Activated T-helper 2 cell treated with anti-CD3 and anti-CD28 coated beads, Interferon-gamma antibody, Interleukin-2, Interleukin-4, amounts not matched to agents 10 μg/mL and 5 μg/mL and 100 μg/mL, durations not matched to agents 14 hours and 24 hours and 36 hours (primary cell): Measurements from ENCODE around the gene RANBP10. TPM values are rescaled to one million over a fixed set of nuclear protein-coding genes. Genes with fewer than 3 reads are reported as not detected.
A peak's percentile ranks its signal among the peaks of the same experiment; 100 is the strongest.
"Not testable (repeated sequence)": the region's sequence is repeated elsewhere in the genome, so short reads cannot be mapped to it uniquely, and the experiment has no call there.

Experiments
- DNase-seq: peaks from one replicate; pipeline ENCODE4 v3.0.0; 2021; ENCODE audit warnings: low spot score
- H3K27ac Mint-ChIP-seq: one replicate; pipeline ENCODE4 v1.8.0; 2021; ENCODE audit warnings: mixed read lengths
- H3K27me3 Mint-ChIP-seq: one replicate; pipeline ENCODE4 v1.8.0; 2021; ENCODE audit warnings: low read depth, mixed read lengths
- H3K36me3 Mint-ChIP-seq: one replicate; pipeline ENCODE4 v1.8.0; 2021; ENCODE audit warnings: low read depth, mixed read lengths
- H3K4me1 Mint-ChIP-seq: one replicate; pipeline ENCODE4 v1.8.0; 2021; ENCODE audit warnings: low read depth, mixed read lengths
- H3K4me3 Mint-ChIP-seq: one replicate; pipeline ENCODE4 v1.8.0; 2021; ENCODE audit warnings: low read depth, mild to moderate bottlenecking, moderate library complexity, mixed read lengths
- H3K9me3 Mint-ChIP-seq: one replicate; pipeline ENCODE4 v1.8.0; 2021; ENCODE audit warnings: mixed read lengths
- intact Hi-C: fragments of 100-400 bp; cut with micrococcal nuclease; formaldehyde crosslinking; loops from one replicate; pipeline ENCODE4 v1.15.1; 2023
- total RNA-seq: library from RNA; stranded (reverse); gene quantifications from 2 replicates; pipeline ENCODE4 v1.2.3, GENCODE V29; 2022

The RANBP10 gene
- total RNA-seq, 1 donor from 2014 or later, result 17.3 TPM

DNA sequence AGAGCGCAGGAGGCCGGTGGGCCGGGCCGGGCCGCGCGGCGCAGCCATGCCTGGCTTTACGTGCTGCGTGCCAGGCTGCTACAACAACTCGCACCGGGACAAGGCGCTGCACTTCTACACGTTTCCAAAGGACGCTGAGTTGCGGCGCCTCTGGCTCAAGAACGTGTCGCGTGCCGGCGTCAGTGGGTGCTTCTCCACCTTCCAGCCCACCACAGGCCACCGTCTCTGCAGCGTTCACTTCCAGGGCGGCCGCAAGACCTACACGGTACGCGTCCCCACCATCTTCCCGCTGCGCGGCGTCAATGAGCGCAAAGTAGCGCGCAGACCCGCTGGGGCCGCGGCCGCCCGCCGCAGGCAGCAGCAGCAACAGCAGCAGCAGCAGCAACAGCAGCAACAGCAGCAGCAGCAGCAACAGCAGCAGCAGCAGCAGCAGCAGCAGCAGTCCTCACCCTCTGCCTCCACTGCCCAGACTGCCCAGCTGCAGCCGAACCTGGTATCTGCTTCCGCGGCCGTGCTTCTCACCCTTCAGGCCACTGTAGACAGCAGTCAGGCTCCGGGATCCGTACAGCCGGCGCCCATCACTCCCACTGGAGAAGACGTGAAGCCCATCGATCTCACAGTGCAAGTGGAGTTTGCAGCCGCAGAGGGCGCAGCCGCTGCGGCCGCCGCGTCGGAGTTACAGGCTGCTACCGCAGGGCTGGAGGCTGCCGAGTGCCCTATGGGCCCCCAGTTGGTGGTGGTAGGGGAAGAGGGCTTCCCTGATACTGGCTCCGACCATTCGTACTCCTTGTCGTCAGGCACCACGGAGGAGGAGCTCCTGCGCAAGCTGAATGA is 36.4 kb upstream of the RANBP10 start:
- Mint-ChIP-seq H3K27me3 (no peaks in the 10 kb centered on the region), H3K4me3 (peak overlapping the region; percentile 88), H3K36me3 (peaks cover 19% of the 10 kb centered on the region), H3K4me1 (peaks cover 32% of the 10 kb centered on the region), H3K27ac (peak overlapping the region; percentile 85), H3K9me3 (no peaks in the 10 kb centered on the region)
- intact Hi-C loops, result loop anchor here (10.0 kb wide), 1 partner anchor 598 kb away; the partner anchor contains the start of genes FHOD1 and SLC9A5
- DNase-seq, result peak; percentile 64

DNA sequence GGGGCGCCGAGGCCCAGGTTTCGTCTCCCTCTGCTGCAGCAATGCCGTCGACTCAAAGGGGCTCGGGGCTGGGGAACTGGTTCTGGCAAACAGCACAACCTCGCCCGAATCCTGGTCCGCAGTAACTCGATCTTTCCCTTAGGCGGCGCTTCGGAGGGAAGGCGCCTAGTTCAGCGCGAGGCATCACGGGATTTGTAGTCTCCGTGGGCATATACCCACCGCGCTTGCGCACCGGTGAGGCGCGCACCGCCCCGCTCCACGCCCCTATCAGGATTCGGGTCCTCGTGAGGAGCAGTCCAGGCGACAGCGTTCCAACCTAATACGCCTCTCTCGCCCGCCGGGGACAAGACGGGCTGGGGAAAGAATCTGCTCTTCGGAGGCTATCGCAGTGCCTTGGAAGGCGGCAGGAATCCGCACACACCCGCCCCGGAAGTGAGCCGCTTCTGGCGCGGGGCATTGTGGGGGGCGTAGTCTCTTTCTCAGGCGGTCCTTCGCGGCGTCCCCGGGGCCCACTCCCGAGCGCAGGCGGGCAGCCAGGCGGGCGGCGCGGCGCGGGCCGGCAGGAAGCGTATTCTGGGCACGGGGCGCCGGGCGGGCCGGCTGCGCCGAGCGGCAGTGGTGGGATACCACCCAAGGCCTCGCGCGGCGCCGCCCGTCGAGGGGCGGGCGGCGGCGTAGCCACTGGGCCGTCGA is 35.6 kb upstream of the RANBP10 start, which contains the start of gene THAP11:
Gene THAP11, plus strand, starts transcription at position 505 of the 693 bp plus-strand sequence. CDS start 235 bp downstream, outside the sequence.
- H3K36me3 Mint-ChIP-seq, result peaks cover 16% of the 10 kb centered on the region
- DNase-seq, result peak; percentile 92
- intact Hi-C loops, result loop anchor here (1.0 to 10.0 kb wide), 2 partner anchors 9 to 597 kb away; partner anchors contain the start of genes FHOD1 and SLC9A5
- H3K27me3 Mint-ChIP-seq, result no peaks in the 10 kb centered on the region
- H3K4me3 Mint-ChIP-seq, result peak within 1 kb of the TSS; percentile 89
- H3K27ac Mint-ChIP-seq, result peak within 1 kb of the TSS; percentile 94
- H3K9me3 Mint-ChIP-seq, result no peaks in the 10 kb centered on the region
- H3K4me1 Mint-ChIP-seq, result peaks cover 29% of the 10 kb centered on the region

DNA sequence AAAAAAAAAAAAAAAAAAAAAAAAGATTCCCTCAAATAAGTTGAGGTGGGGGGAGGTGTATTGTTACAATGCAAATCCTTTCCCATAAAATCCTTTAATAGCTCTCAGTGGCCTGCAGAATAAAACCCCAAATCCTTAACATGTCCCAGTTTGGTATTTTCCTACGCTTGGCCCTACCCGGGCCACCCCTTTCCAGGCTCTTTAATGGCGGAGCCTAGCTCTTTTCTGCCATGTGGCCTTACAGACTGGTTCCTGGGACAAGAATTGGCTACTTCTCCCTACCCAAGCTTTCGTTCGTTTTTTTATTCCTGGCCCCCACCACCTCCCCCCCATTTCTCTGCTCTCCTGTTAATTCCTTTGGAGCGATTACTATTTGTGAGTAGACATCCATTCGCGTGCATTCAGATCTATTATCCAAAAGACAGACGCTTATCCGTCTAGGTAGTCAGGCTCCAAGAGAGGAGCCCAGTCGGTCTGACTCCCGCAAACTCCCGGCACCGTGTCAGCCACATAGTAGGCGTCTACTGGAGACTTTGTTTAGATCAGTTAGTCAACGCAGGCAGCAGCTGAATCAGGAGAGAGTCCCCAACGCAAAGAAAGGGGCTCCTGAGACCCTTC is 34.9 kb upstream of the RANBP10 start:
- no peak for DNase-seq

DNA sequence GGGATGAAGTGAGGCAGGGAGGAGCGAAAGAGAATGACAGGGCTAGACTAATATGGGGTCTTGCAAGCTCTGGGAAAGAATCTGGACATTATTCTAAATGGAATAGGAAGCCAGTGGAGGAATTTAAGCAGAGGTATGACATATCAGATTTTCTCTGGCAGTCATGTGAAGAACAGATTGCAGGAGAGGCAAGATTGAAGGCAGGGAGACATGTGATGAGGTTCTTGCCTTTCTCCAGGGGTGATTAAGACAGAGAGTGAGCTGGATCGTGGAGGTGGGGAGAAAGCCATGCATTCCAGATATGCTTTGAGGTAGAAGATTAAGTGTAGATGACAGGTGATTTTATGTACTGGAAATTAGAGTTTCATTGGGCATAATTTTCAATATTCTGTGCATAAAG is 31.5 kb upstream of the RANBP10 start:
- intact Hi-C loops, result no loop called here
- no peaks in the 10 kb centered on the region for H3K9me3 Mint-ChIP-seq
- H3K4me1 Mint-ChIP-seq, result peaks cover 11% of the 10 kb centered on the region
- H3K27me3 Mint-ChIP-seq, result no peaks in the 10 kb centered on the region
- H3K36me3 Mint-ChIP-seq, result no peaks in the 10 kb centered on the region
- no peak overlapping the region for H3K27ac Mint-ChIP-seq
- no peak for DNase-seq
- H3K4me3 Mint-ChIP-seq, result no peak overlapping the region

More for the DNA sequence above, 34.9 kb upstream of the RANBP10 start:
- Mint-ChIP-seq H3K27me3 (no peaks in the 10 kb centered on the region), H3K4me3 (peak overlapping the region; percentile 89), H3K27ac (peak overlapping the region; percentile 94), H3K9me3 (no peaks in the 10 kb centered on the region), H3K36me3 (peaks cover 16% of the 10 kb centered on the region), H3K4me1 (peaks cover 29% of the 10 kb centered on the region)
- intact Hi-C loops, result loop anchor here (1.0 to 10.0 kb wide), 2 partner anchors 8 to 597 kb away; partner anchors contain the start of genes FHOD1 and SLC9A5

DNA sequence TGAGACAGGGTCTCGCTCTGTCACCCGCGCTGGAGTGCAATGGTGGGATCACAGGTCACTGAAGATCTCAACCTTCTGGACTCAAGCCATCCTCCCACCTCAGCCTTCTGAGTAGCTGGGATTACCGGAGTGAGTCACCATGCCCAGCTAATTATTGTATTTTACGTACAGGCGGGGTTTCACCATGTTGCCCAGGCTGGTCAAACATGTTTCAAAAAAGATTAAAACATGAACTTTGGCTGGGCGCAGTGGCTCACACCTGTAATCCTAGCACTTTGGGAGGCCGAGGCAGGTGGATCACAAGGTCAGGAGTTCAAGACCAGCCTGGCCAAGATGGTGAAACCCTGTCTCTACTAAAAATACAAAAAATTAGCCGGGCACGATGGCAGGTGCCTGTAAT is 30.8 kb upstream of the RANBP10 start:
- H3K27ac Mint-ChIP-seq, H3K36me3 Mint-ChIP-seq, intact Hi-C loops, H3K4me3 Mint-ChIP-seq, H3K27me3 Mint-ChIP-seq, H3K9me3 Mint-ChIP-seq, DNase-seq: not testable (repeated sequence)
- H3K4me1 Mint-ChIP-seq, result peaks cover 15% of the 10 kb centered on the region

DNA sequence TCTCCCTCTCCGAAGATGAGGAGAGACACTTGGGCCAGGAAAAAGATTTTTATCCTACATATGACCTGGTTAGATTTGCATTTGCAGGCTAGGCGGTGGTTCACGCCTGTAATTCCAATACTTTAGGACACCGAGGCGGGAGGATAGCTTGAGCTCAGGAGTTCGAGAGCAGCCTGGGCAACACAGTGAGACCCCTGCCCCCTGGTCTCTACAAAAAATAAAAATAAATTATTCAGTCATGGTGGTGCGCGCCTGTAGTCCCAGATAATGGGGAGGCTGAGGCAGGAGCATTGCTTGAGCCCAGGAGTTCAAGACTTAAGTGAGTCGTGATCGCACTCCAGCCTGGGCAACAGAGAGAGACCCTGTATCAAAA is 27.9 kb upstream of the RANBP10 start:
- DNase-seq, result no peak
- intact Hi-C loops, result no loop called here
- H3K27me3 Mint-ChIP-seq, result no peaks in the 10 kb centered on the region
- H3K4me3 Mint-ChIP-seq, result peak overlapping the region; percentile 97
- peaks cover 11% of the 10 kb centered on the region for H3K4me1 Mint-ChIP-seq
- peaks cover 9% of the 10 kb centered on the region for H3K36me3 Mint-ChIP-seq
- H3K27ac Mint-ChIP-seq, result no peak overlapping the region
- no peaks in the 10 kb centered on the region for H3K9me3 Mint-ChIP-seq

DNA sequence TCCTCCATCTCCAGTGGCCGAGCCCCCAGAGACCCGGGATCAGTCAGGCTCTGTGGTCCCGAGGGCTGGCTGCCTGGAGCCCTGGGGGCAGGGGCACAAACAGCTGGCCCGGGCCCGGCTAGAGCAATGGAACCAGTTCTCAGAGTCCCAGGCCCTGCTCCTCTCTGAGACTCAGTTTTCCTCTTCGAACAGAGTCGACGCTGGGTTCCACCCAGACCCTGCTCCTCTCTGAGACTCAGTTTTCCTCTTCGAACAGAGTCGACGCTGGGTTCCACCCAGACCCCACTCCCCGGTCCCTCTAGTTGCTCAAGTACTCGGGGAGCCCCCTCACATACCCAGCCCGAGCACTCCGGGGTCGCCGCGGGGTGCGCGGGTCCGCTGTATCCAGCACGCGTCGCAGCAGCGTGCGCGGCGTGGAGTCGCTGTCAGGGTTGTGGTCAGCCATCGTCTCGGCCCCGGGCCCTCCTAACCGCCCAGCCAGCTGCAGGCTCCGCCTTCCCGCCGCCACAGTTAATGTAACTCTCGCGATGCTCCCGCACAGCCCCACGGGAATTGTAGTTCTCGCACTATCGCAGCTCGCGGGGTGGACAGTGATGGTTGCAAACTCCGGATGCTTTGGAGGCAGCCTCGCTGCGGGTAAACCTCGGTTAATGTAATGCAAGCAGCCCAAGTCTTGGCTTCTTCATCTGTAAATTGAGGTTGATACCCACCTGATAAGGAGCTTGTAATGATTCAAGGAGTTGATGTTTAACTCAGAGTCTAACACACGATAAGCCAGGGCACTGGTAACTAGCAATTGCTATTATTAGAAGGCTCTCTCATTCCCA is 27.3 kb upstream of the RANBP10 start:
- H3K9me3 Mint-ChIP-seq, result no peaks in the 10 kb centered on the region
- DNase-seq, result peak; percentile 93
- H3K4me3 Mint-ChIP-seq, result peak overlapping the region; percentile 97
- peaks cover 11% of the 10 kb centered on the region for H3K4me1 Mint-ChIP-seq
- H3K36me3 Mint-ChIP-seq, result peaks cover 9% of the 10 kb centered on the region
- H3K27ac Mint-ChIP-seq, result peak overlapping the region; percentile 89
- intact Hi-C loops, result loop anchor here (1.0 kb wide), 3 partner anchors 8 to 27 kb away; partner anchors contain the start of genes NUTF2, RANBP10 and TSNAXIP1
- no peaks in the 10 kb centered on the region for H3K27me3 Mint-ChIP-seq

DNA sequence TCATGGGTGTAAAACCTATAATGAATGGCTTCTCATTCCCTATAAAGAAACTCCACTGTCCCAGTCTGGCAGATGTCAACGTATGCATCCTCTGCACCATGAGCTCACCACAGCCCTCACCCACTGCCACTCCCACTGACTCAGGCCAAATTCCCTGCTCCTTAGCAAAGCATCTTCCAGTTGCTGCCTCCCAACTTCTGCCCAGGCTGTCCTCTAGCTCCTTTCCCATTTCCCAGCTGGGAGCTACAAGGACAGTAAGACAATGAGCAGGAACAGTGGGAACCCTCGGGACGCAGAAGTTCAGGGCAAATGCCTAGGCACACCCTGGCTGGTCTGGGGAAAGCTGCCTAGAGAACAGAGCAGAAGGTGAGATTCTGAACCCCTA is 26.7 kb upstream of the RANBP10 start:
- peak overlapping the region; percentile 20 for H3K27ac Mint-ChIP-seq

DNA sequence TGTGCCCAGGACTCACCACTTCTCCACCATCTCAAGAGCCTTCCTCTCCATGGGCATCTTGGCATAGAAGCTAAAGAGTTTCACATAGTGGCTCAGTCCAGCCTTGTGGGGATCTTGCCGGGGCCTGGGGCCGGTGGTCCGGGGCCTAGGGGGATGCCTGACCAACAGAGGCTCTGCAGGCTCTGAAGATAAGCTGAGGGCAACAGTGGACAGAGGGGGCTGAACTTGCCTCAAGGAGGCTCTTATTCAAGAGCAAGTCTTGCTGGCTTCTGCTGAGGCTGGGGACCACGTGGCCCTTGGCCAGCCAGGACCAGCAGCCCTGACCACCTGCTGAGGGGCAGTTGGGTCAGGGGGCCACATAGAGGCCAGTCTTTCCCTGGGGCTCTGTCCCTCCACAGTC is 22.3 kb upstream of the RANBP10 start:
- intact Hi-C loops, result no loop called here
- DNase-seq, result no peak
- Mint-ChIP-seq H3K4me3 (no peak overlapping the region), H3K27ac (no peak overlapping the region), H3K36me3 (peaks cover 9% of the 10 kb centered on the region), H3K9me3 (no peaks in the 10 kb centered on the region), H3K27me3 (no peaks in the 10 kb centered on the region), H3K4me1 (peaks cover 7% of the 10 kb centered on the region)

More for the DNA sequence above, 26.7 kb upstream of the RANBP10 start:
- Mint-ChIP-seq H3K4me3 (peak overlapping the region; percentile 97), H3K9me3 (no peaks in the 10 kb centered on the region), H3K4me1 (peaks cover 11% of the 10 kb centered on the region), H3K36me3 (peaks cover 9% of the 10 kb centered on the region), H3K27me3 (no peaks in the 10 kb centered on the region)
- DNase-seq, result no peak
- intact Hi-C loops, result loop anchor here (1.0 kb wide), 3 partner anchors 8 to 27 kb away; partner anchors contain the start of genes NUTF2, RANBP10 and TSNAXIP1

DNA sequence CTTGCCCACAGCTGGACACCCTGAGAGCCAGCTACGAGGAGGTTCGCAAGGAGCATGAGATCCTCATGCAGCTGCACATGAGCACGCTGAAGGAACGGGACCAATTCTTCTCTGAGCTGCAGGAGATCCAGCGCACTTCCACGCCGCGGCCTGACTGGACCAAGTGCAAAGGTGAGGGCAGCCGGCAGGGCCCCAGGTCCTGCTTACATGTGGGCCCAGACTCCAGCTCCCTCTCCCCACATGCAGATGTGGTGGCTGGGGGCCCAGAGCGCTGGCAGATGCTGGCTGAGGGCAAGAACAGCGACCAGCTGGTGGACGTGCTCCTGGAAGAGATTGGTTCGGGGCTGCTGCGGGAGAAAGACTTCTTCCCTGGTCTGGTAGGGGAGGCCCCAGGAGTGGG is 19.5 kb upstream of the RANBP10 start:
- intact Hi-C loops, result no loop called here
- no peak for DNase-seq
- H3K27me3 Mint-ChIP-seq, result no peaks in the 10 kb centered on the region
- H3K4me3 Mint-ChIP-seq, result no peak overlapping the region
- H3K27ac Mint-ChIP-seq, result no peak overlapping the region
- no peaks in the 10 kb centered on the region for H3K4me1 Mint-ChIP-seq
- no peaks in the 10 kb centered on the region for H3K9me3 Mint-ChIP-seq
- H3K36me3 Mint-ChIP-seq, result peaks cover 3% of the 10 kb centered on the region

DNA sequence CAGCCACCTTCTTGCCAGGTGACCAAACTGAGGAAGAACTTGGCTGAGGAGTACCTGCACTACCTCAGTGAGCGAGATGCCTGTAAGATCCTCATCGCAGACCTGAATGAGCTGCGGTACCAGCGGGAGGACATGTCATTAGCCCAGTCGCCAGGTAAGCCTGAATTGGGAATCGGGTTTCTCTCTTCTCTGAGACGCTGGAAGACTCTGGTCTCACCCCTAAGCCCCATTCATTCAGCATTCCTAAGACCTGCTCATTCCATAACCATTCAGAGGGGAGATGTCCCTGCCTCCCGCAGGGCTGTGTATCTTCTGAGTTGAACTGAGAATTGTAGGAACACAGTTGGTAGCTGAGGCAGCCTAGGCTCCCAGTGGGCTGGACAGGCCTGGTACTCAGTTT is 18.8 kb upstream of the RANBP10 start:
- Mint-ChIP-seq H3K9me3 (no peaks in the 10 kb centered on the region), H3K36me3 (no peaks in the 10 kb centered on the region), H3K27me3 (no peaks in the 10 kb centered on the region), H3K27ac (no peak overlapping the region), H3K4me3 (no peak overlapping the region), H3K4me1 (no peaks in the 10 kb centered on the region)
- intact Hi-C loops, result no loop called here
- DNase-seq, result no peak

DNA sequence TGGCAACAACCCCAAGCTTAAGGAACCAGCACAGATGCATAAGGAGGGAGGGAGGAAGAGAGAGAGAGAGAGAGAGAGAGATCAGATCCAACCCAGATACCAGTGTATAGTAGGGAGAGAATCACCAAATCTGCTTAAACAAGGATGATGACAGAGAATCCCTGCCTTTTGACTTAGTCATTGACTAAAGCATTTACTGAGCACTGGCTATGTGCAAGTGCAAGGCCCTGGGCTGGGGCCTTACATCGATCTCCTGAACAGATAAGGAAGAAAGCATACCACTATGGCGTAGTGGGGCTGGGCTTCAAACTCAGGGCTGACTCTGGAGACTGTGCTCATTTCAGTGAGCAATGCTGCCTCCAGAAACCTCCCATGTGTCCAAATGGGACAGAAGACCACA is 16.2 kb upstream of the RANBP10 start:
- intact Hi-C loops, result no loop called here
- no peak for DNase-seq
- H3K27ac Mint-ChIP-seq, result no peak overlapping the region
- no peaks in the 10 kb centered on the region for H3K4me1 Mint-ChIP-seq
- no peaks in the 10 kb centered on the region for H3K27me3 Mint-ChIP-seq
- H3K4me3 Mint-ChIP-seq, result no peak overlapping the region
- H3K9me3 Mint-ChIP-seq, result no peaks in the 10 kb centered on the region
- no peaks in the 10 kb centered on the region for H3K36me3 Mint-ChIP-seq
